Measurements from ENCODE around the gene BPIFB4.
"Not testable (repeated sequence)": the region's sequence is repeated elsewhere in the genome, so short reads cannot be mapped to it uniquely, and the experiment has no call there.

- not testable (repeated sequence) for TF ChIP-seq CTCF (IDR thresholded peaks at IDR 0.05; ENCODE audit: insufficient read depth, low read depth, low read length); EZH2 (IDR thresholded peaks at IDR 0.05; ENCODE audit: insufficient read depth, low read length)
Measured at GRCh38 chr20:33122297-33122696, 42.9 kb downstream of the BPIFB4 start.
